GM12865 (cell line): ENCODE measurements around the gene EFCC1.
"Not testable (repeated sequence)": the region's sequence is repeated elsewhere in the genome, so short reads cannot be mapped to it uniquely, and the experiment has no call there.

Experiments
- DNase-seq: peaks from one replicate; pipeline ENCODE4 v3.0.0; 2010; ENCODE audit warnings: low read depth
- H3K4me3 ChIP-seq: 2 replicates; pipeline ENCODE4 v1.5.1; 2011; ENCODE audit warnings: mild to moderate bottlenecking, low read depth, low read length, control low read depth
- CTCF ChIP-seq: IDR thresholded peaks from 2 replicates; pipeline ENCODE4 v1.5.1; 2011; ENCODE audit warnings: low read length, control low read depth, low read depth, inconsistent platforms; ENCODE audit not compliant: insufficient read depth; ENCODE audit errors: missing control alignments

EFCC1 gene

DNA sequence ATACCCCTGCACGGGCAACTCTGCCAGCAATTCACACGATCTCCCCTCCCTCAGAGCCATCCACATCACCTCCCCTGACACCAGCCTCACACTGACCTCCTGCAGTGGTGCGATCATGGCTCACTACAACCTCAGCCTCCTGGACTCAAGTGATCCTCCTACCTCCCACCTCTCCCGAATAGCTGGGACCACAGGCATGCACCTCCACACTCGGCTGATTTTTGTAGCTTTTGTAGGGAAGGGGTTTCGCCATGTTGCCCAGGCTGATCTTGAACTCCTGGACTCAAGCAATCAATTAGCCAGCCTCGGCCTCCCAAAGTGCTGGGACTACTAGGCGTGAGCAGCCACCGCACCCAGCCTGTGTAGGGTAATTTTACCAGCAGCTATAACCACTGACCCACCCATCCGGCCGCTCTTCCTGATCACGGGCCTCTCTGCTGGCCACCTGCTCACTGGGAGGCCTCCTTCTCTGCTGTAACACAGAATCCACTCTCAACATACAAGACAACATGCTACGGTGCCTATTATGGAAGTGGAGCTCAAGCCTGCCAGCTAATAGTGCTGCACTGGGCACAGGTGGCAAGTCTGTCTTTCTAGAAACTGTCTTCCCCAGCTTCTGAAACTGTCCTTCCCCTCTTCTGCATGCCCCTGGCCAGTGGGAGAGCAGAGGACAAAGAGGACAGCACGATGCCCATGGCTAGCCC lies 64.1 kb downstream of the EFCC1 start:
- DNase-seq = no peak
- no peak for TF ChIP-seq CTCF
- H3K4me3 ChIP-seq = no peak overlapping the region

- no peak for DNase-seq
- H3K4me3 ChIP-seq = no peak overlapping the region
- no peak for TF ChIP-seq CTCF
Measured at GRCh38 chr3:129065720-129066073, 64.6 kb downstream of the EFCC1 start.

- not testable (repeated sequence) for DNase-seq, H3K4me3 ChIP-seq
Measured at GRCh38 chr3:129067719-129068118, 66.6 kb downstream of the EFCC1 start.

DNA sequence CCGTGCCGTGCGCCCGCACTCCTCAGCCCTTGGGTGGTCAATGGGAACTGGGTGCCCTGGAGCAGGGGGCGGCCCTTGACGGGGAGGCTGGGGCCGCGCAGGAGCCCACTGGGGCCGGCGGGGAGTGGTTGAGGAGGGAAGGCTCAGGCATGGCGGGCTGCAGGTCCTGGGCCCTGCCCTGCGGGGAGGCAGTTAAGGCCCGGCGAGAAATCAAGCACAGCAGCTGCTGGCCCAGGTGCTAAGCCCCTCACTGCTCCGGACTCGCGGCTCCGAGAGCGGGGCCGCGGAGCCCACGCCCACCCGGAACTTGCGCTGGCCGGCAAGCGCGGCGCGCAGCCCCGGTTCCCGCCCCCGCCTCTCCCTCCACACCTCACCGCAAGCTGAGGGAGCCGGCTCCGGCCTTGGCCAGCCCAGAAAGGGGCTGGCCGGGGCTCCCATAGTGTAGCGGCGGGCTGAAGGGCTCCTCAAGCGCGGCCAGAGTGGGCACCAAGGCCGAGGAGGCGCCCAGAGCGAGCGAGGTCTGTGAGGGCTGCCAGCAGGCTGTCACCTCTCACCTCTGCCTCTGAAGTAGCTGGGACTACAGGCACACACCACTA lies 67.3 kb downstream of the EFCC1 start:
- TF ChIP-seq CTCF = no peak
- no peak overlapping the region for H3K4me3 ChIP-seq
- no peak for DNase-seq

DNA sequence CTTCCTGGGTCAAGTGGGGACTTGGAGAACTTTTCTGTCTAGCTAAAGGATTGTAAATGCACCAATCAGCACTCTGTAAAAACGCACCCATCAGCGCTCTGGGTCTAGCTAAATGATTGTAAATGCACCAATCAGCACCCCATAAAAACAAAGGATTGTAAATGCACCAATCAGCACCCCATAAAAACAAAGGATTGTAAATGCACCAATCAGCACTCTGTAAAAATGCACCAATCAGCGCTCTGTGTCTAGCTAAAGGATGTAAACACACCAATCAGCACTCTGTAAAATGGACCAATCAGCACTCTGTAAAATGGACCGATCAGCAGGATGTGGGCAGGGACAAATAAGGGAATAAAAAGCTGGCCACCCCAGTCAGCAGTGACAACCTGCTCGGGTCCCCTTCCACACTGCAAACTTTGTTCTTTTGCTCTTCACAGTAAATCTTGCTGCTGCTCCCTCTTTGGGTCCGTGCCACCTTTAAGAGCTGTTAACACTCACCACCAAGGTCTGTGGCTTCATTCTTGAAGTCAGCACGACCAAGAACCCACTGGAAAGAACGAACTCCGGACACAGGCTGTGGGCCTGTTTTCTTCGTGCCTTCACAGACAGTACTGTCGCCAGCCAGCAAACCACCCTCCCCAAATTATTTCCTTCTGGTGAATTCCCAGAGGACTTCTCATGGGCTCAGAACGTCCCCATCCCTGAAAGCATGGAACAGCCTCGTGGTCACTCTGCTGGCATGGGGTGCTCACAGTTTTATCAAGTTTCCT lies 68.4 kb downstream of the EFCC1 start:
- not testable (repeated sequence) for DNase-seq, H3K4me3 ChIP-seq

GRCh38 chr3:129070086-129070885 lies 69.2 kb downstream of the EFCC1 start:
- no peak for DNase-seq
- no peak for TF ChIP-seq CTCF
- no peak overlapping the region for H3K4me3 ChIP-seq

DNA sequence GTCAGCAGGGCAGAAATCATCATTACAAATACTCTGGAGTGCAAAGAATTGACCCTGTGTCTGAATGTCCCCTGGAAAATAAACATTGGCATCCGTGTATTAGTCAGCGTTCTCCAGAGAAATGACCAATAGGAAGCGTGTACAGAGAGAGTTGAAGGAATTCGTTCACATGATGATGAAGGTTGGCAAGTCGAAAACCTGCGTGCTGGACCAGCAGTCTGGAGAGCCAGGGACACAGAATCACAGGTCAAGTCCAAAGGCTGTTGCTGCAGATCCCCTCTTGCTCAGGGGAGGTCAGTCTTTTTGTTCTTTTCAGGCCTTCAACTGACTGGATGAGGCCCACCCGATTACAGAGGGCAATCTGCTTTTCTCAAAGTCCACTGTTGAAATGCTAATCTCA lies 76.1 kb downstream of the EFCC1 start:
- TF ChIP-seq CTCF = no peak
- no peak overlapping the region for H3K4me3 ChIP-seq
- no peak for DNase-seq
